ENCODE measurements around the gene SLC27A2. TPM values are rescaled to one million over a fixed set of nuclear protein-coding genes. Genes with fewer than 3 reads are reported as not detected.

The SLC27A2 gene
- total RNA-seq, 1 donor from 2014 or later: 0.86 TPM

- no peak overlapping the region for H3K27ac Mint-ChIP-seq (ENCODE audit: unreplicated experiment)
- no peaks in the 10 kb centered on the region for H3K27me3 Mint-ChIP-seq (ENCODE audit: low read depth)
- no peaks in the 10 kb centered on the region for H3K9me3 Mint-ChIP-seq
- no peak for DNase-seq (ENCODE audit: low read depth, low spot score)
- TF ChIP-seq CTCF (conservative IDR thresholded peaks at IDR 0.05): no peak
- no peaks in the 10 kb centered on the region for H3K36me3 Mint-ChIP-seq (ENCODE audit: low read depth)
- peaks cover 21% of the 10 kb centered on the region for H3K4me1 Mint-ChIP-seq
- H3K4me3 Mint-ChIP-seq: no peak overlapping the region
Observed at GRCh38 chr15:50261981-50262380, 80.0 kb downstream of the SLC27A2 start.

DNA sequence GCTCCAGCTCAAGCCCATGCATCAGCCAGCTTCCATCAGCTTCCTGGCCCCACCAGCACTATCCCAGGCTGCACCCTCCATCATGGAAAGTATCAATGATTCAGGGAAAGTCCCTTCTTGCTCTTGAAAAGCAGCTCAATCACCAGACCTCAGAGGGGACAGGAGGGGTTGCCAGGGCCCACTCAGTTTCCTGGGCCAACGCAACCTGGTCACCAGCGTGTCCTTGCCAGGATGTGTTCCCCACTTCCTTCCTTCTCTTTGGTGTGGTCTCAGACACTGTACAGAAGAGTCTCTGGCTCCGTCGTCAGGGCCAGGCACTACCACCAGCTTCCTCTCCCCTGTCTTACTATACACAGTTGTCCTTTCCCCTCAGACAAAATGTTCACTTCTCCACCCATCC is 80.5 kb downstream of the SLC27A2 start:
- TF ChIP-seq CTCF (conservative IDR thresholded peaks at IDR 0.05): no peak
- Mint-ChIP-seq H3K4me1 (peaks cover 21% of the 10 kb centered on the region), H3K4me3 (no peak overlapping the region), H3K9me3 (no peaks in the 10 kb centered on the region), H3K36me3 (ENCODE audit: low read depth) (no peaks in the 10 kb centered on the region), H3K27me3 (ENCODE audit: low read depth) (no peaks in the 10 kb centered on the region), H3K27ac (ENCODE audit: unreplicated experiment) (peak overlapping the region; percentile 68)
- DNase-seq (ENCODE audit: low read depth, low spot score): no peak

GRCh38 chr15:50265620-50266019 is 83.6 kb downstream of the SLC27A2 start, which contains the start of gene HDC:
Gene HDC, minus strand, starts transcription at chr15:50265726. Its CDS starts 103 bp downstream, at chr15:50265623.
- H3K9me3 Mint-ChIP-seq: no peaks in the 10 kb centered on the region
- no peaks in the 10 kb centered on the region for H3K36me3 Mint-ChIP-seq (ENCODE audit: low read depth)
- TF ChIP-seq CTCF (conservative IDR thresholded peaks at IDR 0.05): no peak
- peaks cover 21% of the 10 kb centered on the region for H3K4me1 Mint-ChIP-seq
- DNase-seq (ENCODE audit: low read depth, low spot score): peak; percentile 5
- H3K4me3 Mint-ChIP-seq: no peak within 1 kb of the TSS
- no peaks in the 10 kb centered on the region for H3K27me3 Mint-ChIP-seq (ENCODE audit: low read depth)
- H3K27ac Mint-ChIP-seq (ENCODE audit: unreplicated experiment): no peak within 1 kb of the TSS

- no peak for TF ChIP-seq CTCF (conservative IDR thresholded peaks at IDR 0.05)
- no peak for DNase-seq (ENCODE audit: low read depth, low spot score)
- H3K9me3 Mint-ChIP-seq: no peaks in the 10 kb centered on the region
- H3K27me3 Mint-ChIP-seq (ENCODE audit: low read depth): no peaks in the 10 kb centered on the region
- H3K36me3 Mint-ChIP-seq (ENCODE audit: low read depth): no peaks in the 10 kb centered on the region
- H3K4me1 Mint-ChIP-seq: peaks cover 21% of the 10 kb centered on the region
- no peak overlapping the region for H3K27ac Mint-ChIP-seq (ENCODE audit: unreplicated experiment)
- no peak overlapping the region for H3K4me3 Mint-ChIP-seq
Observed at GRCh38 chr15:50267577-50267976, 85.6 kb downstream of the SLC27A2 start.

DNA sequence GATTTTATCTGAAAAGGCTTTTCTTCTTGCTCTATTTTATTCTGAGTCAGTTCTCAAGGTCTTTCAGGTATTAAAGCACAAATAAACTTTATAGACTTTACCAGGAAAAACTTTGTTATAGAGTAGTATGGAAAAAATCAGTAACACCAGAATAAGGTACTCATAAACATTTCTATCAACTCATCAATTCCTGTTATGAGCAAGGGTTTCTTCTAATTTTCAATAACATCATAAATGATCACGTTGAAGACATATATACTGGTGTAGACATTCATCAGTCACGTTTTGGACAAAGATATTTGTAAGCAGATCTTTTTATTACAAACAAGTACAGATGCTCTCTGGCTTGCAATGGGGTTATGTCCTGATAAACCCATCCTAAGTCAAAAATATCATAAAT is 93.1 kb downstream of the SLC27A2 start:
- no peak for DNase-seq (ENCODE audit: low read depth, low spot score)
- no peak for TF ChIP-seq CTCF (conservative IDR thresholded peaks at IDR 0.05)
- no peaks in the 10 kb centered on the region for H3K9me3 Mint-ChIP-seq
- H3K27ac Mint-ChIP-seq (ENCODE audit: unreplicated experiment): no peak overlapping the region
- H3K4me1 Mint-ChIP-seq: no peaks in the 10 kb centered on the region
- H3K4me3 Mint-ChIP-seq: no peak overlapping the region
- peaks cover 3% of the 10 kb centered on the region for H3K36me3 Mint-ChIP-seq (ENCODE audit: low read depth)
- H3K27me3 Mint-ChIP-seq (ENCODE audit: low read depth): no peaks in the 10 kb centered on the region

- Mint-ChIP-seq H3K36me3 (ENCODE audit: low read depth) (peaks cover 5% of the 10 kb centered on the region), H3K4me3 (no peak overlapping the region), H3K9me3 (no peaks in the 10 kb centered on the region), H3K4me1 (no peaks in the 10 kb centered on the region), H3K27ac (ENCODE audit: unreplicated experiment) (no peak overlapping the region), H3K27me3 (ENCODE audit: low read depth) (no peaks in the 10 kb centered on the region)
- no peak for TF ChIP-seq CTCF (conservative IDR thresholded peaks at IDR 0.05)
- no peak for DNase-seq (ENCODE audit: low read depth, low spot score)
Observed at GRCh38 chr15:50275908-50276307, 93.9 kb downstream of the SLC27A2 start.

Measured in neural crest cell (in vitro differentiated cells).